COR-L47 (cell line): ENCODE results near the gene IRF2.
A peak's percentile ranks its signal among the peaks of the same experiment; 100 is the strongest.
"Not testable (repeated sequence)": the region's sequence is repeated elsewhere in the genome, so short reads cannot be mapped to it uniquely, and the experiment has no call there.

Source experiments
- DNase-seq: peaks from one replicate; lab custom pipeline; 2025; lab: John Stamatoyannopoulos, UW

IRF2 gene

GRCh38 chr4:184346682-184347081 lies 127.7 kb downstream of the IRF2 start:
- DNase-seq: no peak

- DNase-seq: not testable (repeated sequence)
Observed at GRCh38 chr4:184346273-184346672, 128.1 kb downstream of the IRF2 start.

DNA sequence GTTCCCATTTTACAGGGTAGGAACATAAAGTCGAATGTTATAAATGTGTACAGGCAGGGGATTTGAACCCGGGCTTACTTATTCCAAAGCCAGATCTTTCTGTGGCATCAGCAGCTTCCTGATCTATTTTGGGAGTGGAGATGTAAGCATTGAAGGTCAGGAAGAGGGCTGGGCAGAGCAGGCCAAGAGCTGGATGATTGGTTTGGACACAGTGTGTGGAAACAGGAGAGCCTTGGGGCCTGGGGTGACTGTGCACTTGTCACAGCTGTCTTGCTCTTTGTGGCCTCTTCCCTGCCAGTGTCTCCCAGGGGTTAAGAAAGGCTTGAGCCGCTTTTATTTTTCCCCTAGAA lies 128.8 kb downstream of the IRF2 start:
- no peak for DNase-seq

DNA sequence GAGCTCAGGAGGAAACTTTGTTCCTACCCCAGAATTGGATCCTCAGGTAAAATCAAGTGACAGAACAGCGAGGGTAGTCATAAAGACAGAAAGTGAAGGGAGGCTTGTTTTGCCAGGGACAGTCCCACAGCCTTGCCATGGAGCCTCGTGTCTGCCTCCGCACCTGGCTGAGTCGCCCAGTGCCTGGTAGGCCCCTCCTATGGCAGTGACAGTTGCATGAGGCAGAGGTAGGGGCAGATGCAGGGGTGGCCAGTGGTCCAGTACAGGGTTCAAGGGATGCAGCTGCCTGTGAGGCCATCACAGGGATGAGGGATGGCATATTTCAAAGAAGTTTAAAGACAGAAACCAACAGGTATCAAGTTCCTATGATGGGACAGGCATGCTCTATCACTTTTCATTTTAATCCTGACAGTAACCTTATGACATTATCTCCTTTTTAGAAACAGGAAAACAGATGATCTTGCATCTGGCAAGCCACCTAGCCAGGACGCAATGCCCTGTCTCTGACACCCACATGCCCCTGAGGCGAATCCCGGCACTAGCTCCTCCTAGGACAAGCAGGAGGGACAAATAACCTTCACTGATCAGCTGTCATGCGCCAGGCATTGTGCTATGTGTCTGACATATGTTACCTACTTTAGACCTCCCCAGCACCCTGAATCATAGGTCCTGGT lies 129.3 kb downstream of the IRF2 start:
- DNase-seq: no peak

DNA sequence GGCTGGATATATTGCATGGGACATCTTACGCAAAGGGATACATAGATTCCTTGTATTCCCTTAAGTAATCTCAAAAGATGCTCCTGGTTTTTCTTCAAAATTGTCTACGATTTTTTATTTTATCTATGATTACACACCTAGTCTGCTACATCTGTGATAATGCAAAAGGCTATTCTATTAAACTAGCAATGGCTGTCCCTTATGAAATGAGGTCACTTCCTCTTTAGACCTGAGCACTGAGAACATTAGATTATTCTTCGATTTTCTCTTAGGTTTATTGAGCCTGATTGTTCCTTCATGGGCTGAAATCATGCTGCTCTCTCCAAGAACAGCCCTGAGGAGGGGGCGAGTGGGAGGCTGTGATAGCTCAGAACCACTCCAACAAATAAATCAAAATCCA lies 129.9 kb downstream of the IRF2 start:
- DNase-seq: no peak

- peak; percentile 65 for DNase-seq
Observed at GRCh38 chr4:184343502-184344177, 130.7 kb downstream of the IRF2 start.

DNA sequence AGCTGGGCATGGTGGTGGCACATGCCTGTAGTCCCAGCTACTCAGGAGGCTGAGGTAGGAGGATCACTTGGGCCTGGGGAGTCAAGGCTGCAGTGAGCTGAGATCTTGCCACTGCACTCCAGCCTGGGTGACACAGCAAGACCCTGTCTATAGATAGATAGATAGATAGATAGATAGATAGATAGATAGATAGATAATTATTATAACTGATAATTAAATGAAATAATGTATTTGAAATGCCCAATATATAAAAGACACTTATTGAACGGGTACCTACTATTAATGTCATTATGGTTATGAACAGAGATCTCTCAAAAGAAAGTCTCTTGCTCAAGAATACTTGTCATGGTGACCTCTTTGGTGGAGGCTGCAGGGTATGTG lies 131.5 kb downstream of the IRF2 start:
- DNase-seq: not testable (repeated sequence)

DNA sequence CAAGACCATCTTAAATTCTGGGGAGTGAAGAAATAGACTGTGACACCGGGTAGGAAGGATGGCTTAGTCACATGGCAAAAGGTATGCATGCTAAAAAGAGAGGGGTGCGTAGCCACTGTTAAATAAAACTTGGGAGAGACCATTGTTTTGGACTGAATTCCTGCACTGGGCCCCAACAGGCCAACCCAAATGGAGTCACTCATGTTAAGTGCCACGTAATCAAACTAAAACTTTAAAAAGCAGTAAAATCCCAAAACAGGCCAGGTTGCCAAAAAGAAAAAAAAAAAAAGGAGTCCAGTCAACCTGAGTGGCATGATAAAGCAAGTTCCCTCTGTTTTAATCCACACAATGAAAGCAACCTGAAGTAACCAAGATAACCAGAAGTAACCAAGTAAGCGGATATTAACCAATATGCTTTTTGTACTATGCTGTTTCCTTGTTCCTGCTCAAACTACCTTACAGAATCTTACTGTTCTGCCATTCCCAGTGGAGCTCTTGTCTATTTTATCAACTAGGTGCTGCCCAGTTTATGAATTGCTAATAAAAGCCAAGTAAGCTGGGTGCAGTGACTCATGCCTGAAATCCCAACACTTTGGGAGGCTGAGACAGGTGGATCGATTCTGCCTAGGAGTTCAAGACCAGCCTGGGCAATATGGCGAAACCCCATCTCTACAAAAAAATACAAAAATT lies 132.0 kb downstream of the IRF2 start:
- no peak for DNase-seq

GRCh38 chr4:184339398-184340193 lies 134.8 kb downstream of the IRF2 start:
- not testable (repeated sequence) for DNase-seq

GRCh38 chr4:184337907-184338306 lies 136.4 kb downstream of the IRF2 start:
- no peak for DNase-seq
